Cardiac fibroblast (primary cell): ENCODE data around the gene CSMD2.

ENCODE experiments used
- DNase-seq, 2 donors: peaks; one replicate each; pipeline versions ENCODE4 v3.0.0 to v3.0.0-alpha.2; 2010; ENCODE audit warnings: low read depth in 2 of 2
- H3K4me3 ChIP-seq, 2 donors: replicated peaks in 1 of 2; 1 replicate in 1 of 2; 2 replicates in 1 of 2; pipeline ENCODE4 v1.5.1; 2011; ENCODE audit warnings: low read depth in 2 of 2, low read length in 2 of 2, mild to moderate bottlenecking in 2 of 2, moderate library complexity in 1 of 2
- CTCF ChIP-seq: IDR thresholded peaks from one replicate; pipeline ENCODE4 v1.5.1; 2011; ENCODE audit warnings: low read depth, mild to moderate bottlenecking, low read length, inconsistent platforms

The CSMD2 gene

GRCh38 chr1:33687000-33687399, 478.0 kb downstream of the CSMD2 start:
- no peak for TF ChIP-seq CTCF
- no peak overlapping the region for H3K4me3 ChIP-seq
- no peak for DNase-seq

GRCh38 chr1:33686551-33686950, 478.5 kb downstream of the CSMD2 start:
- TF ChIP-seq CTCF: no peak
- DNase-seq: no peak
- H3K4me3 ChIP-seq: no peak overlapping the region

- no peak for TF ChIP-seq CTCF
- DNase-seq: no peak
- H3K4me3 ChIP-seq: no peak overlapping the region
Measured at GRCh38 chr1:33685256-33685655, 479.8 kb downstream of the CSMD2 start.

DNA sequence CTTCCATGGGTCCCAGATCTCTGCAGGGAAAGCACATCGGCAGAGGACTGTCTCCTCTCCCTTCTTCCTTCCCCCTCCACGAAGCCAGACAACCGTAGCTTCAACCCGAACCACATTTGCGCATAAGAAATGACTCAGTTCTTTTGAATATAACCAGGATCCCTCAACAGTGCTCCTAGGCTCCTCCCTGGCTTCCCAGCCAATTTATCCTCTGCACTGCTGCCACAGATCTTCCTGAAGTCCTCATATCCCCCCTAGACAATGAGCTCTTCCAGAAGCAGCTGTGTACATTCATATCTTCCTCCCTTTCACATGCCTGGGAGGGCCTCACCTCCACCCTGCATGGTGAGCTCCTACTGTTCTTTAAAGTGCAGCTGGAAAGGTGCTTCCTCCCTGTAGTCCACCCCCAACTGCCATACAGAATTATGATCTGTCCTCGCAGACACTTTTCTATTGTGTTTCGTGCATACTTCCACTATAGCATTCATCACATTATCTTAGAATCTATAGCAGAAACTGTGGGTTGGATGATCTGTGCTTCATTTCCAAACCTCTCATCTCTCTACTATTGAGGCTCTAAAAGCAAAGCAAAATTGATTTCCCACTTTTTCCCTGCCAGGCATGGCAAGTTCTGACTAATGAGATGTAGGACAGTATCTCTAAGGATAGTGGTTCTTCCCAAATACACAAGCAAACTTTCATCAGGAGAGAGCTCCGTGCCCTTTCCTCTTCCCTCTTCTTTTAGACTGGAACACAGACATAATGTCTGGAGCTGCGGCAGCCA, 480.4 kb downstream of the CSMD2 start:
- DNase-seq: no peak
- TF ChIP-seq CTCF: no peak
- H3K4me3 ChIP-seq: no peak overlapping the region

DNA sequence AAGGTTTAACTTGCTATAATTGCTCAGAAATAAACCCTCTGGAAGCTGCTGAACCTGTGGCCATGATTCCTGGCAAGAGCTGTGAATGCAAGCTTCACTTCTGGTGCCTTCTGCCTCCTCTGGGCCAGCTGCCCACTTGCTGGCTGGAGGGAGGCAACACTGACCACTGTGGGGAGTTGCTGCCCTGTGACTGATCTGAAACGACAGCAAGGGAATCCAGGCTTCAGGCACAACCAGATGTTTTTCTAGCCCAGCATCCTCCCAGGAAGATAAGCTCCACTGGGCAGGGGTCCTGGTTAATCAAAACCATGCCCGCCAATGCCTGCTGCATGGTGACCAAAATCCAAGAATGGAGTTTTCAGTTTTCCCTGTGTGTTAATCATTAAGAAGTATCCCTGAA, 481.1 kb downstream of the CSMD2 start:
- no peak overlapping the region for H3K4me3 ChIP-seq
- no peak for TF ChIP-seq CTCF
- DNase-seq: no peak

GRCh38 chr1:33682371-33682770, 482.7 kb downstream of the CSMD2 start:
- no peak for DNase-seq
- H3K4me3 ChIP-seq: no peak overlapping the region
- no peak for TF ChIP-seq CTCF
